Stomach (tissue), 9 donors: ENCODE data around the gene FAM114A1. TPM values are rescaled to one million over a fixed set of nuclear protein-coding genes. Genes with fewer than 3 reads are reported as not detected.

ENCODE experiments used
- DNase-seq, 2 donors: peaks; one replicate each; pipeline versions ENCODE4 v3.0.0 to v3.0.0-alpha.2; 2013 to 2019
- H3K27ac ChIP-seq, 5 donors: fragments of 200-600 bp in 4 of 5; sonication (generic) in 4 of 5; one replicate each; pipeline ENCODE4 v1.5.1; 2013 to 2019; ENCODE audit warnings: mild to moderate bottlenecking in 1 of 5, moderate library complexity in 1 of 5
- H3K27me3 ChIP-seq, 3 donors: fragments of 200-600 bp; sonication (generic); one replicate each; pipeline ENCODE4 v1.5.1; 2017 to 2019; ENCODE audit warnings: mixed run types in 1 of 3
- H3K36me3 ChIP-seq, 4 donors: fragments of 200-600 bp; sonication (generic); 1 replicate in 3 of 4; 2 replicates in 1 of 4; pipeline ENCODE4 v1.5.1; 2016 to 2019
- H3K4me1 ChIP-seq, 4 donors: fragments of 200-600 bp; sonication (generic); one replicate each; pipeline ENCODE4 v1.5.1; 2016 to 2019
- H3K4me3 ChIP-seq, 4 donors: fragments of 200-600 bp; sonication (generic) in 3 of 4; one replicate each; pipeline ENCODE4 v1.5.1; 2016 to 2019; ENCODE audit warnings: mild to moderate bottlenecking in 1 of 4
- H3K9me3 ChIP-seq, 4 donors: fragments of 200-600 bp; sonication (generic); one replicate each; pipeline ENCODE4 v1.5.1; 2016 to 2019
- EP300 ChIP-seq: sonication (generic); formaldehyde crosslinking; IDR thresholded peaks from one replicate; pipeline ENCODE4 v1.6.1; 2017; ENCODE audit warnings: antibody characterized with exemption
- POLR2A ChIP-seq, 4 donors: fragments of 450-650 bp; IDR thresholded peaks; one replicate each; pipeline ENCODE4 v1.6.1; 2016; ENCODE audit warnings: antibody characterized with exemption in 4 of 4, control low read depth in 2 of 4, mild to moderate bottlenecking in 1 of 4, moderate library complexity in 1 of 4
- POLR2AphosphoS5 ChIP-seq, 3 donors: sonication (generic); formaldehyde crosslinking; IDR thresholded peaks; one replicate each; pipeline ENCODE4 v1.6.1; 2016; ENCODE audit warnings: antibody characterized with exemption in 3 of 3
- WGBS, 5 donors: extraction: QIAGEN DNeasy Blood & Tissue Kit in 3 of 5; methylation state at CpG; one replicate each; pipeline versions ENCODE4 v1.1.5 to v1.1.7; 2013 to 2018; 5-methylcytosine and 5-hydroxymethylcytosine counted together
- intact Hi-C: fragments of 100-400 bp; cut with DNase I; formaldehyde crosslinking; loops from one replicate; pipeline ENCODE4 v1.15.1; 2023; ENCODE audit warnings: low total_unique reads
- polyA plus RNA-seq, 3 donors: library from polyadenylated mRNA; stranded (reverse); fragments of 200-250 nt; gene quantifications; one replicate each; pipeline ENCODE4 v1.2.3, GENCODE V29; 2013
- total RNA-seq, 5 donors: library from RNA; depleted of rRNA; stranded (reverse); fragments of >200 nt; gene quantifications; one replicate each; pipeline versions ENCODE4 v1.1.0 to v1.2.3, GENCODE V29; 2014 to 2016
- TF ChIP-seq, protein P1 (sequence below), 7 experiments: fragments of 450-650 bp in 4 of 7; fragments of 200-600 bp in 3 of 7; sonication (generic) in 3 of 7; IDR thresholded peaks; one replicate each; pipeline ENCODE4 v1.5.1; 2016 to 2019; ENCODE audit warnings: antibody characterized with exemption in 7 of 7, control low read depth in 2 of 7, mild to moderate bottlenecking in 1 of 7
- donor health status: healthy with polysubstance abuse.
- donor health status: Bipolar disorder and iron deficiency.
- donor health status: healthy.

FAM114A1 gene
- total and polyA plus RNA-seq, 8 donors, result 10.4 to 149 (median 47.9) TPM

GRCh38 chr4:38859501-38859900 is 8.1 kb upstream of the FAM114A1 start:
- Histone ChIP-seq H3K4me1 (peaks cover 0 to 23% (median 8%) of the 10 kb centered on the region in 4 donors), H3K27me3 (no peaks in the 10 kb centered on the region), H3K27ac (peak overlapping the region in 1 of 5 donors; percentile 83), H3K4me3 (no peak overlapping the region), H3K36me3 (no peaks in the 10 kb centered on the region), H3K9me3 (no peaks in the 10 kb centered on the region)
- intact Hi-C loops, result loop anchor here (10.0 kb wide), 1 partner anchor 95 kb away; no protein-coding TSS in a partner anchor
- TF ChIP-seq POLR2A (IDR thresholded peaks at IDR 0.05), result no peak
- TF ChIP-seq POLR2AphosphoS5 (IDR thresholded peaks at IDR 0.05), result no peak
- TF ChIP-seq, protein P1, sequence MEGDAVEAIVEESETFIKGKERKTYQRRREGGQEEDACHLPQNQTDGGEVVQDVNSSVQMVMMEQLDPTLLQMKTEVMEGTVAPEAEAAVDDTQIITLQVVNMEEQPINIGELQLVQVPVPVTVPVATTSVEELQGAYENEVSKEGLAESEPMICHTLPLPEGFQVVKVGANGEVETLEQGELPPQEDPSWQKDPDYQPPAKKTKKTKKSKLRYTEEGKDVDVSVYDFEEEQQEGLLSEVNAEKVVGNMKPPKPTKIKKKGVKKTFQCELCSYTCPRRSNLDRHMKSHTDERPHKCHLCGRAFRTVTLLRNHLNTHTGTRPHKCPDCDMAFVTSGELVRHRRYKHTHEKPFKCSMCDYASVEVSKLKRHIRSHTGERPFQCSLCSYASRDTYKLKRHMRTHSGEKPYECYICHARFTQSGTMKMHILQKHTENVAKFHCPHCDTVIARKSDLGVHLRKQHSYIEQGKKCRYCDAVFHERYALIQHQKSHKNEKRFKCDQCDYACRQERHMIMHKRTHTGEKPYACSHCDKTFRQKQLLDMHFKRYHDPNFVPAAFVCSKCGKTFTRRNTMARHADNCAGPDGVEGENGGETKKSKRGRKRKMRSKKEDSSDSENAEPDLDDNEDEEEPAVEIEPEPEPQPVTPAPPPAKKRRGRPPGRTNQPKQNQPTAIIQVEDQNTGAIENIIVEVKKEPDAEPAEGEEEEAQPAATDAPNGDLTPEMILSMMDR (IDR thresholded peaks at IDR 0.05), result no peak
- TF ChIP-seq EP300, result no peak
- no peak for DNase-seq
- 94 to 98% (median 96%) methylated on average over 7 of the region's 7 CpGs for WGBS, 5 donors

DNA sequence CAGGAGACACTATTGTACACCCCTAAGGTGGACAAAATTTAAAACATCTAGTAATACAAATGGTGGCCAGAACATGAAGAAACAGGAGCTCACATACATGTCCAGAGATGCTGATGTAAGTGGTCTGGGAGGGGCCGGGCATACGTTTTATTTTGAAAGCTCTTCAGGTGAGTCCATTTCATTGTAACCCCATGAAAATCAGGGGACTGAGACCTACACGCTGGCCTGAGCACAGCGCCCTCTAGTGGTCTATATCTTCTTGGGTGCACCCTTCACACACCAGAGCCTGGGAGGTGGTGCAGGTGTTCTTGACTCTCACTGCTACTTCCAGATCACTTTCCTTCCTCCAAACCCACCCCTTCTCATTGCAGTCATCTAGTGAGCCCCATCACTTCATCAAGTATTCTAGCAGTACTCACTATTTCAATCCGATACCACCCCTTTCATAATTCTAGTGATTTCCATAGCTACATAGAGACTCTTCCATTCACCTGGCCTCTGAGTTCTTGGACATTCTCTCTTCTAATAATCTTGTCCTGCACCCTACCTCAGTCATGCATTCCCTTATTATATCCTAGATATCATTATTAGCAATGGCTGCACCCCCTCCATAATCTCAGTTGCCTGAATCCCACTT is 6.7 kb upstream of the FAM114A1 start:
- TF ChIP-seq, protein P1 (IDR thresholded peaks at IDR 0.05), result peak in 4 of 7 experiments; percentile 18 to 70 (median 50)
- TF ChIP-seq POLR2AphosphoS5 (IDR thresholded peaks at IDR 0.05), result no peak
- peak; percentile 55 to 66 for DNase-seq
- 30 to 39% (median 34%) methylated on average over 5 of the region's 5 CpGs for WGBS, 5 donors
- Histone ChIP-seq H3K4me3 (no peak overlapping the region), H3K9me3 (no peaks in the 10 kb centered on the region), H3K36me3 (no peaks in the 10 kb centered on the region), H3K27me3 (no peaks in the 10 kb centered on the region), H3K27ac (no peak overlapping the region), H3K4me1 (peaks cover 0 to 29% (median 7%) of the 10 kb centered on the region in 4 donors)
- intact Hi-C loops, result no loop called here

DNA sequence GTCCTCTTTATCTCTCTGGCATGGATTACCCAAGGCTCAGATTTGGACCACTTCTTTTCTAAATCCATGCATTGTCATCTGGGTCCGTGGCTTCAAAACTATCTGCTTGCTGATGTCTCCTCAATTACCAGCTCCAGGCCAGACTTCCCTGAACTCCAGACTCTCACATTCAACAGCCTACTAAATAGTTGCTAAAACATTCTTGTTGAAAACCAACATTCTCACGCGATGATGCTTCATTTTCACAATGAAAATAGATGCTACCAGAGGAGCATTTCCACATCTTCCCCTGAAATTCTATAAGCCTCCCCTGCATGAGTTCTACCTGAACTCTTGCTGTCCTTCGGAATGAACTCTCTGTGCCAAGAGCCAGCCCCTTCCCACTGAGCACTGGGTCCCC is 5.8 kb upstream of the FAM114A1 start:
- 87 to 96% (median 88%) methylated on average over 4 of the region's 4 CpGs for WGBS, 5 donors
- intact Hi-C loops, result no loop called here

GRCh38 chr4:38865445-38865844 is 2.2 kb upstream of the FAM114A1 start:
- 19 to 52% (median 48%) methylated on average over 6 of the region's 6 CpGs for WGBS, 5 donors
- peaks cover 17 to 43% (median 26%) of the 10 kb centered on the region in 4 donors for H3K4me1 ChIP-seq
- peaks cover 0 to 4% (median 1%) of the 10 kb centered on the region in 4 donors for H3K36me3 ChIP-seq
- TF ChIP-seq, protein P1 (IDR thresholded peaks at IDR 0.05), result no peak
- no peak for TF ChIP-seq POLR2A (IDR thresholded peaks at IDR 0.05)
- no peak for TF ChIP-seq EP300
- TF ChIP-seq POLR2AphosphoS5 (IDR thresholded peaks at IDR 0.05), result peak in 1 of 3 donors; percentile 6
- H3K4me3 ChIP-seq, result no peak overlapping the region
- intact Hi-C loops, result no loop called here
- peak; percentile 28 to 48 for DNase-seq
- H3K27ac ChIP-seq, result peak overlapping the region in 3 of 5 donors; percentile 10 to 37 (median 26)
- H3K27me3 ChIP-seq, result no peaks in the 10 kb centered on the region
- H3K9me3 ChIP-seq, result no peaks in the 10 kb centered on the region

More for the DNA sequence above, 5.8 kb upstream of the FAM114A1 start:
- no peak for DNase-seq
- Histone ChIP-seq H3K9me3 (no peaks in the 10 kb centered on the region), H3K36me3 (no peaks in the 10 kb centered on the region), H3K27me3 (no peaks in the 10 kb centered on the region), H3K4me3 (no peak overlapping the region), H3K27ac (no peak overlapping the region), H3K4me1 (peaks cover under 1 to 22% (median 5%) of the 10 kb centered on the region in 4 donors)
- TF ChIP-seq POLR2A (IDR thresholded peaks at IDR 0.05), result no peak
- no peak for TF ChIP-seq EP300
- TF ChIP-seq, protein P1 (IDR thresholded peaks at IDR 0.05), result no peak
- no peak for TF ChIP-seq POLR2AphosphoS5 (IDR thresholded peaks at IDR 0.05)
